Stimulated activated CD4-positive, alpha-beta T cell treated with anti-CD3 and anti-CD28 coated beads, TNF-alpha, amount 100 ng/mL, for 24 hours (primary cell): ENCODE results near the gene SCAMP5.

Experiments
- DNase-seq, 3 experiments: peaks; one replicate each; pipeline ENCODE4 v3.0.0-alpha.2; 2020; ENCODE audit warnings: low read depth in 3 of 3

The SCAMP5 gene, protein sequence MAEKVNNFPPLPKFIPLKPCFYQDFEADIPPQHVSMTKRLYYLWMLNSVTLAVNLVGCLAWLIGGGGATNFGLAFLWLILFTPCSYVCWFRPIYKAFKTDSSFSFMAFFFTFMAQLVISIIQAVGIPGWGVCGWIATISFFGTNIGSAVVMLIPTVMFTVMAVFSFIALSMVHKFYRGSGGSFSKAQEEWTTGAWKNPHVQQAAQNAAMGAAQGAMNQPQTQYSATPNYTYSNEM

GRCh38 chr15:74995182-74995778, at the start of gene SCAMP5:
Gene SCAMP5, plus strand, starts transcription at chr15:74995563. Its CDS starts 16,277 bp downstream, at chr15:75011840.
- DNase-seq = peak; percentile 85 to 91 (median 88)

DNA sequence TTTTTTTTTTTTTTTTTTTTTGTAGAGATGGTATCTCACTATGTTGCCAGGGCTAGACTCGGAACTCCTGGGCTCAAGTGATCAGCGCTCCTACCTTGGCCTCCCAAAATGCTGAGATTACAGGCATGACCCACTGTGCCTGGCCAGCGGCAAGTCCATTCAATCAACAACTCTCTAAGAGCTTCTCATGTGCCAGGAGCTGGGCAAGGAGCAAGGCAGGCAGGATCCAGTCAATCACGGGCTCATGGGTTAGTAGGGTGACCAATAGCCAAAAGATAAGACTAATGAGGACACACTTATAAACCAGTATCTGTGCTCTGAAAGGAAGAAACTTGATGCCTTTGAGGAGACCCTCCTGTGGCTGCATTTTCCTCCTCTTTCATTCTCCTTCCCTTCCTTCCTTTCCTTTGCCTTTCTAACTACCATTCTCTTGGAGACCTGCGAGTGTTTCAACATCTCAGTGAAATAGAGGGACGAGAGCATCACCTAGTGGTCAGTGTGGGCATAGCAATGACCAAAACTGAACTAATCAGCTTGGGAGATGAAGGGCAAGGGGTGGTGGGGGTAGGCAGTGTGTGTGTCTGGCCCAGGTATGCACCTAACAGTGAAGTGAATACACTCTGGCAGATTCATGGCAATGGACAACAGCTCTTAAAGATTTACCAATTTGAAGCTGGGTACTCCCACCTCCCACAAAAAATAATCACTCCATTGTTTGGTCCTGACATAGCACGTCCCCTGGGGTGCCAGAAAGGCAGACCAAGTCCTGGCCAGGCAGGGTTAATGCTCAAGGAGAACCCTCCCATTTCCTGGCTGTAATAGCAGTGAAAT, 45.1 kb upstream of the SCAMP5 start:
- peak; percentile 62 to 76 (median 75) for DNase-seq

GRCh38 chr15:74951006-74951405, 44.4 kb upstream of the SCAMP5 start:
- DNase-seq = no peak

GRCh38 chr15:74954515-74954914, 40.8 kb upstream of the SCAMP5 start:
- no peak for DNase-seq

GRCh38 chr15:74955017-74955416, 40.3 kb upstream of the SCAMP5 start:
- DNase-seq = no peak

GRCh38 chr15:74955796-74956647, 39.3 kb upstream of the SCAMP5 start:
- peak; percentile 45 to 78 (median 47) for DNase-seq

- peak; percentile 29 to 83 (median 51) for DNase-seq
Measured at GRCh38 chr15:74956648-74957475, 38.5 kb upstream of the SCAMP5 start, which contains the start of gene RPP25. Gene RPP25, minus strand, starts transcription at chr15:74956772. Its CDS starts 189 bp downstream, at chr15:74956583.

- DNase-seq = no peak
Measured at GRCh38 chr15:74957476-74958035, 37.8 kb upstream of the SCAMP5 start.

DNA sequence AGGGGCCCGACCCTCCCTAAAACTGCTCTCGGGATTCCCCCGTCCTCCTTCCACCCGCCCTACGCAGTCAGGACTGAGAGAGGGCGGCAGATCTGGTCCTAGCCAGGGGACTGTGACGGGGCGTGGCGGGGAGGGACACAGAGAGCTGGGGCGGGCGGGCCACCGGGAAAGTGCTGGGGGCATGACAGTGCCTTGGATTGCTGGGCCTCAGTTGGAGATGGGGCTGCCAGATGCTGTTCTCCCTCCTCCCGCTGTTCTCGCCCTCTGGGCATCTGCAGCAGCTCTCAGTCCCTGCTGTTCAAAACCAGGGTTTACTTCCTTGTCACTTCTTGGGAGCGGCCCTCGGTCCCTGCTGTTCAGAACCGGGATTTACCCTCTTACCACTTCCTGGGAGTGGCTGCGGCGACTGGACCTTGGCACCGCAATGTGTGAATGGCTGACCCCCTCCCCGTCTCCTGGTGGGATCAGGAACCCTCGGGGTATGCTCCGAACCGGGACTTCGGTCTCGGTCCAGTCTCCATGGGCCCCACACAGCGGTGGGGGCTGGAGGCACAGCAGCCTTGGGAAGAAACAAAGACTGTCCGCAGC, 36.9 kb upstream of the SCAMP5 start:
- DNase-seq = no peak

DNA sequence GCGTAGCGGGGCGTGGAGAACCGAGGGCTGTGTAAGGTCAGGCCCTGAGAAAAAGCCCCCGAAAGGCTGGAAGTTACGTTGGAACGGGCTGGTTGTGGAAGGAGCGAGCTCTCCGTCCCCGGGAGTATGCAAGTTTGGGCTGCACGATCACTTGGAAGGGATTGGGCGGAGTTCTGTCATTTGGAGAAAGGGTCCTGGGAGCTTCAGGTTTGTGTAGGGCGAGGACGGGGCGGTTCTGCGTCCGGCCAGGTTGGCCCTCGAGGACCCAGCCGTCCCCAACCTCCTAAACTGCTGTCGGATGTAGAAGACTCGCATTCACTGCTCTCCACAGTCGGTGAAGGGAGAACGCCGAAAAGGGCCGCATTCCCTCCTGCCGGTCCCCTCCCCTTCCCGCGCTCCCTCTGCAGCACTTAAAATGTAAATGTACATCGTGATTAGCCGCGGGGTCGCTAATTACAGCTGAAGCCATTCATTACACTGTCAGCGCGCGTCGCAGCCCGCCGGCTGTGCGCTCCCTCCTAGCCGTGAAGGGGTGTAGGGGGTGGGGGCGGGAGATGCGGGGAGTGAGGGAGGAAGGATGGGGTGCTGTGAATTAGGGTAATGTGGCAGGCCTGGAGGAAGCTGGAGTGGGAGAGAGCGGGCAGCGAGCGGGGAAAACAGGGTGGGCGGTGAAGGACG, 36.3 kb upstream of the SCAMP5 start:
- no peak for DNase-seq

- DNase-seq = no peak
Measured at GRCh38 chr15:74959586-74959939, 35.8 kb upstream of the SCAMP5 start.

- no peak for DNase-seq
Measured at GRCh38 chr15:74960286-74960685, 35.1 kb upstream of the SCAMP5 start.

GRCh38 chr15:74960995-74961588, 34.3 kb upstream of the SCAMP5 start:
- no peak for DNase-seq

GRCh38 chr15:74961616-74962015, 33.7 kb upstream of the SCAMP5 start:
- DNase-seq = no peak

GRCh38 chr15:74962219-74962618, 33.1 kb upstream of the SCAMP5 start:
- DNase-seq = no peak

- no peak for DNase-seq
Measured at GRCh38 chr15:74962671-74963070, 32.7 kb upstream of the SCAMP5 start.

- DNase-seq = no peak
Measured at GRCh38 chr15:74963213-74963612, 32.1 kb upstream of the SCAMP5 start.

GRCh38 chr15:74964794-74965193, 30.6 kb upstream of the SCAMP5 start:
- DNase-seq = no peak

DNA sequence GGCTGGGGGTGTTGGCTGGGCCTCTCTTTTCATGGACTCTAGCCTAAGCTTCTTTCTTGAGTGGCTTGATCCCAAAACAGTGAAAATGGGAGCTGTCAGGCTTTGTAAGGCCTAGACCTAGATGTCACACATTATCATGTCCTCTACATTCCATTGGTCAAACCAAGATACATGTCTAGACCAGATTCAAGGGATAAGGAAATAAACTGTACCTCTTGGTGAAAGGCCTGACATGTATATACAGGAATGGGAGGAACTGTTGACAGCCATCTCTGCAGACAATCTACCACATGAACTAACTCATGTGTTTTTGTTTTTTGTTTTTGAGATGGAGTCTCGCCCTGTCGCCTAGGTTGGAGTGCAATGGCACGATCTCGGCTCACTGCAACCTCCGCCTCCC, 27.7 kb upstream of the SCAMP5 start:
- no peak for DNase-seq
